WTC11 (cell line): Measurements from ENCODE around the gene SEC61A2. TPM values are rescaled to one million over a fixed set of nuclear protein-coding genes. Genes with fewer than 3 reads are reported as not detected.
A peak's percentile ranks its signal among the peaks of the same experiment; 100 is the strongest.

Source experiments
- ATAC-seq: fragments of 200-7000 bp; cut with Tn5 transposase; 2 replicates; pipeline ENCODE4 v1.10.0; 2021; ENCODE audit warnings: mild to moderate bottlenecking, moderate library complexity
- CTCF ChIA-PET: fragments of 300-600 bp; sonication (Branson Sonifier 250); formaldehyde crosslinking; loops from one replicate; lab custom pipeline; 2021; ENCODE audit warnings: antibody characterized with exemption; lab: Charles Lee
- POLR2A ChIA-PET: fragments of 350-600 bp; sonication (Branson Sonifier 250); formaldehyde crosslinking; loops from one replicate; lab custom pipeline; 2021; ENCODE audit warnings: antibody characterized with exemption; lab: Charles Lee
- DNase-seq: peaks from one replicate; pipeline ENCODE4 v3.0.0; 2021; ENCODE audit warnings: low spot score
- H3K27ac Mint-ChIP-seq: 2 replicates; pipeline ENCODE4 v1.8.0; 2021; ENCODE audit warnings: mixed read lengths
- H3K27me3 Mint-ChIP-seq: 2 replicates; pipeline ENCODE4 v1.8.0; 2021; ENCODE audit warnings: low read depth, mild to moderate bottlenecking, moderate library complexity, mixed read lengths
- H3K36me3 Mint-ChIP-seq: 2 replicates; pipeline ENCODE4 v1.8.0; 2021; ENCODE audit warnings: mixed read lengths
- H3K4me1 Mint-ChIP-seq: 2 replicates; pipeline ENCODE4 v1.8.0; 2022; ENCODE audit warnings: mixed read lengths
- H3K4me3 Mint-ChIP-seq: 2 replicates; pipeline ENCODE4 v1.8.0; 2021; ENCODE audit warnings: mild to moderate bottlenecking, moderate library complexity, mixed read lengths
- H3K9me3 Mint-ChIP-seq: 2 replicates; pipeline ENCODE4 v1.8.0; 2021; ENCODE audit warnings: mixed read lengths
- CREB1 ChIP-seq: sonication (generic); formaldehyde crosslinking; IDR thresholded peaks from 2 replicates; pipeline ENCODE4 v1.8.0; 2023; ENCODE audit warnings: mild to moderate bottlenecking, missing genetic modification reagents
- EMX1 ChIP-seq: fragments of 250-450 bp; sonication (Bioruptor Pico); IDR thresholded peaks from 2 replicates; pipeline ENCODE4 v1.8.0; 2021; ENCODE audit warnings: mild to moderate bottlenecking
- NFYB ChIP-seq: sonication (generic); formaldehyde crosslinking; conservative IDR thresholded peaks from 2 replicates; pipeline ENCODE4 v1.8.0; 2022; ENCODE audit warnings: low read depth, missing genetic modification reagents
- NR2C2 ChIP-seq: sonication (generic); formaldehyde crosslinking; IDR thresholded peaks from 2 replicates; pipeline ENCODE4 v1.8.0; 2022; ENCODE audit warnings: mild to moderate bottlenecking, missing genetic modification reagents
- NR3C1 ChIP-seq: sonication (generic); formaldehyde crosslinking; conservative IDR thresholded peaks from 2 replicates; pipeline ENCODE4 v1.8.1; 2023; ENCODE audit warnings: low read depth, mild to moderate bottlenecking, missing genetic modification reagents
- PRRX2 ChIP-seq: fragments of 250-450 bp; sonication (Bioruptor Pico); IDR thresholded peaks from 2 replicates; pipeline ENCODE4 v1.8.0; 2021; ENCODE audit warnings: mild to moderate bottlenecking
- SMAD4 ChIP-seq: sonication (generic); formaldehyde crosslinking; IDR thresholded peaks from 2 replicates; pipeline ENCODE4 v1.8.0; 2022; ENCODE audit warnings: mild to moderate bottlenecking, missing genetic modification reagents
- SOX15 ChIP-seq: fragments of 250-450 bp; sonication (Bioruptor Pico); IDR thresholded peaks from 2 replicates; pipeline ENCODE4 v1.9.0; 2021; ENCODE audit warnings: mild to moderate bottlenecking
- TP53 ChIP-seq: sonication (generic); formaldehyde crosslinking; IDR thresholded peaks from 2 replicates; pipeline ENCODE4 v1.8.1; 2023; ENCODE audit warnings: mild to moderate bottlenecking, missing genetic modification reagents
- ZNF423 ChIP-seq: fragments of 250-450 bp; sonication (Bioruptor Pico); IDR thresholded peaks from 2 replicates; pipeline ENCODE4 v2.1.2; 2022; ENCODE audit warnings: mild to moderate bottlenecking, moderate library complexity
- total RNA-seq: library from RNA; stranded (reverse); gene quantifications from 3 replicates; pipeline ENCODE4 v1.2.3, GENCODE V29; 2021
- TF ChIP-seq, protein P1 (sequence below): sonication (generic); formaldehyde crosslinking; conservative IDR thresholded peaks from 2 replicates; pipeline ENCODE4 v1.8.1; 2022; ENCODE audit warnings: mild to moderate bottlenecking, missing genetic modification reagents
- TF ChIP-seq, protein P2 (sequence below): sonication (generic); formaldehyde crosslinking; IDR thresholded peaks from 2 replicates; pipeline ENCODE4 v1.8.0; 2022; ENCODE audit warnings: mild to moderate bottlenecking, missing genetic modification reagents
- TF ChIP-seq, protein P3 (sequence below): fragments of 250-450 bp; sonication (Bioruptor Pico); conservative IDR thresholded peaks from 2 replicates; pipeline ENCODE4 v1.9.0; 2021; ENCODE audit warnings: mild to moderate bottlenecking
- TF ChIP-seq, protein P4 (sequence below): sonication (generic); formaldehyde crosslinking; conservative IDR thresholded peaks from 2 replicates; pipeline ENCODE4 v1.8.1; 2023; ENCODE audit warnings: mild to moderate bottlenecking, low read depth, missing genetic modification reagents, moderate library complexity
- TF ChIP-seq, protein P5 (sequence below): sonication (generic); formaldehyde crosslinking; IDR thresholded peaks from 2 replicates; pipeline ENCODE4 v1.8.0; 2023; ENCODE audit warnings: mild to moderate bottlenecking, missing genetic modification reagents
- TF ChIP-seq, protein P6 (sequence below): sonication (generic); formaldehyde crosslinking; IDR thresholded peaks from 2 replicates; pipeline ENCODE4 v1.8.1; 2023; ENCODE audit warnings: mild to moderate bottlenecking, moderate library complexity, missing genetic modification reagents
- TF ChIP-seq, protein P7 (sequence below): sonication (generic); formaldehyde crosslinking; IDR thresholded peaks from 2 replicates; pipeline ENCODE4 v1.8.0; 2022; ENCODE audit warnings: mild to moderate bottlenecking, missing genetic modification reagents
- TF ChIP-seq, protein P8 (sequence below): sonication (generic); formaldehyde crosslinking; IDR thresholded peaks from 2 replicates; pipeline ENCODE4 v1.8.1; 2022; ENCODE audit warnings: low read depth, mild to moderate bottlenecking, moderate library complexity, missing genetic modification reagents, borderline replicate concordance

Gene SEC61A2
- total RNA-seq, 1 experiment from 2014 or later, result 19.0 TPM

DNA sequence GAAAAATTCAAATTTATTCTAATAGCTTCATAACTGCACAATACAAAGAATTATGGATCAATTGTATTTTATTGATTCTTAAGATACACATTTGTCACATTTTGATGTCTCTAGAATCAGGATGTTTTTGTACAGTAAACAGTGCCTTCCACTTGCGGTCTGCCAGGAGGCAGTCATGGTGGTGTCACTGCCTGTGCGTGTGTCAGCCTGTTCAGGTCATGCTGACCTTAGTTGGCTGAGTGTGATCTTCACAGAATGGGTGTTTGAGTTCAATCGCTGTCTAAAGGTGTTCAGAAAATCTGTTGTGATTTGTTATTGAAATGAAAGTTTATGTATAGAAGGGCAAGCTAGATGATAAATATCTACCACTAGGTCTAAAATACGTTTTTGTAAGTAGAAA, 20.7 kb downstream of the SEC61A2 start:
- ChIA-PET POLR2A (no interaction called here), CTCF (no interaction called here)
- ATAC-seq, result no peak
- Mint-ChIP-seq H3K4me3 (no peak overlapping the region), H3K4me1 (no peaks in the 10 kb centered on the region), H3K36me3 (peaks cover 13% of the 10 kb centered on the region), H3K27me3 (no peaks in the 10 kb centered on the region), H3K9me3 (no peaks in the 10 kb centered on the region), H3K27ac (peak overlapping the region; percentile 2; the same call in 1 of the 2 replicates)
- no peak for DNase-seq
- TF ChIP-seq NFYB (no peak), SMAD4 (CRISPR knock-in tag) (no peak), PRRX2 (CRISPR knock-in tag) (no peak), EMX1 (no peak), CREB1 (CRISPR knock-in tag) (no peak), NR3C1 (CRISPR knock-in tag) (no peak)
- TF ChIP-seq, protein P1, sequence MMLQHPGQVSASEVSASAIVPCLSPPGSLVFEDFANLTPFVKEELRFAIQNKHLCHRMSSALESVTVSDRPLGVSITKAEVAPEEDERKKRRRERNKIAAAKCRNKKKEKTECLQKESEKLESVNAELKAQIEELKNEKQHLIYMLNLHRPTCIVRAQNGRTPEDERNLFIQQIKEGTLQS (CRISPR knock-in tag), result no peak
- TF ChIP-seq, protein P2, sequence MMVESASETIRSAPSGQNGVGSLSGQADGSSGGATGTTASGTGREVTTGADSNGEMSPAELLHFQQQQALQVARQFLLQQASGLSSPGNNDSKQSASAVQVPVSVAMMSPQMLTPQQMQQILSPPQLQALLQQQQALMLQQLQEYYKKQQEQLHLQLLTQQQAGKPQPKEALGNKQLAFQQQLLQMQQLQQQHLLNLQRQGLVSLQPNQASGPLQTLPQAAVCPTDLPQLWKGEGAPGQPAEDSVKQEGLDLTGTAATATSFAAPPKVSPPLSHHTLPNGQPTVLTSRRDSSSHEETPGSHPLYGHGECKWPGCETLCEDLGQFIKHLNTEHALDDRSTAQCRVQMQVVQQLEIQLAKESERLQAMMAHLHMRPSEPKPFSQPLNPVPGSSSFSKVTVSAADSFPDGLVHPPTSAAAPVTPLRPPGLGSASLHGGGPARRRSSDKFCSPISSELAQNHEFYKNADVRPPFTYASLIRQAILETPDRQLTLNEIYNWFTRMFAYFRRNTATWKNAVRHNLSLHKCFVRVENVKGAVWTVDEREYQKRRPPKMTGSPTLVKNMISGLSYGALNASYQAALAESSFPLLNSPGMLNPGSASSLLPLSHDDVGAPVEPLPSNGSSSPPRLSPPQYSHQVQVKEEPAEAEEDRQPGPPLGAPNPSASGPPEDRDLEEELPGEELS (CRISPR knock-in tag), result no peak
- TF ChIP-seq, protein P3, sequence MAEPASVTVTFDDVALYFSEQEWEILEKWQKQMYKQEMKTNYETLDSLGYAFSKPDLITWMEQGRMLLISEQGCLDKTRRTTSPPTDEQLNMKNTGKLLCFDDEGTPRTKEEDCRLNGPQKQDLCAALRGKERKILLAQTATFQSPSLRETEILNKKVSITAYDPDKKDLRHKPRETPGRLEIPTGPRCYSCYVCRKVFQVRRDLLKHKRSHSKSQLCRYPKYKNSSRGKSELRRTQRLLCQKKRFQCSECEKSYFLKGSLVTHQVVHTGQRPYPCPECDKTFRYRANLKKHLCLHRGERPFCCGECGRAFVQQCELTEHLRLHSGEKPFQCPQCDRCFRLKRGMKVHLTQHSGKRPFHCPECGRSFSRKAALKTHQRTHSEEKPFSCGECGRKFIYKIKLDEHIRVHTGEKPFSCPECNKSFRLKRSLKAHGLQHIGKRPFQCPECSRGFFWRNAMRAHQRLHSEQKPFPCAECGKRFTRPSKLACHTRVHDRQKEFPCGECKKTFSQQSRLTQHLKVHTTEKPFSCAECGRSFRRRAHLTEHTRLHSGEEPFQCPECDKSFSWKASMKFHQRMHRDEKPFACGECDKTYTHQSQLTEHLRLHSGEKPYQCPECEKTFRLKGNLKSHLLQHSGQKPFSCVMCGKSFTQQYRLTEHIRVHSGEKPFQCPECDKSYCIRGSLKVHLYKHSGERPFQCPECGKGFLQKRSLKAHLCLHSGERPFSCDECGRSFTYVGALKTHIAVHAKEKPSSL (CRISPR knock-in tag), result no peak

DNA sequence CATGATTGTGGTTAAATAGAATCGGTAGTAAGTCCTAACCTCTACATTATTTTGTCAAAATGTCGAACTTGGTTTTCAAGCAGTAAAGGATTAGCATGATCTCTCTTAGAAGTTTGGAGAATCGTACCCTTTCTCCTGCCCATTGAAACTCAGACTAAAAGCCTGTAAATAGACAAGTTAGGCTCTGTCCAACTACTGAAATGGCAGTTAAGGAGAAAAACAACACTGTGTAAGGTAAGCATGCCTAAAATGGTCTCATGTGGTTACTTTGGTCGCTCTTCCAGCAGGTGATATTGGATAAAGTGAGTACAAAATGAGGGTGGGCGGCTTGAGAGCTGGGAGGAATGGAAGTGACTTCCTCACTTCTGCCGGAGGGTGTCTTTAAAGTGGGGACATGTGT, 25.0 kb downstream of the SEC61A2 start:
- Mint-ChIP-seq H3K36me3 (peaks cover 21% of the 10 kb centered on the region), H3K4me1 (no peaks in the 10 kb centered on the region), H3K27ac (peak overlapping the region; percentile 43), H3K27me3 (no peaks in the 10 kb centered on the region), H3K9me3 (no peaks in the 10 kb centered on the region), H3K4me3 (no peak overlapping the region)
- CTCF ChIA-PET, result no interaction called here
- ATAC-seq (no peak), DNase-seq (no peak)
- POLR2A ChIA-PET, result no interaction called here
- no peak for TF ChIP-seq ZNF423

DNA sequence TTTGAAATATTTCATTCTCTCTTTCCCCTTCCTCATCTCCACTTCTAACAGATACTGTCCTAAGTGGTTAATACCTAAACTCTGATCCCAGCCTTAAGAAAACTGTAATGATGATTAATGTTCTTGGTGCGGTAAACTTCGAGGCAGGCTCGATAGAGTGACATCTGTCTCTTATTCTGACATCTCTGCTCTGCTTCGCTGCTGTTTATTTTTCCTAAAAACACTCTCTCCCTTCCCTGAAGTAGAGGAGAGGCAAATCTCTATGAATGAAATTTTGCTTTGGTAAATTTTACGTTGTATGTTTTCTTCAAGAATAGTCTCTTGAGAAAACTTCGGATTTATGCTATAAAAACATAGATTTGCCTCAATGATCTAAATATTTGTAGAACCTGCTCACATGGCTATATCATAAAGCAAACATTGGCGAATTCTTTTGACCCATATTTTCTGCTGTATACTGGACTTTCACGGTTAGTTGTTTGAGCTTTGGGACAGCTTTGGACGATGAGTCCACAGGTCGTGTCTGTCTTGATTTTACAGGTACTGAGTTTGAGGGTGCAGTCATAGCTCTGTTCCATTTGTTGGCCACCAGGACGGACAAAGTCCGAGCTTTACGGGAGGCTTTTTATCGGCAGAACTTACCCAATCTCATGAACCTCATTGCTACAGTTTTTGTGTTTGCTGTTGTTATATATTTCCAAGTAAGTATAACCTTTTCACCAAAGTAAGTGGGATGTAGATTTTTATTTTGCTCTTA, 27.1 kb downstream of the SEC61A2 start:
- no peak for ATAC-seq
- DNase-seq, result no peak
- peaks cover 21% of the 10 kb centered on the region for H3K36me3 Mint-ChIP-seq
- POLR2A ChIA-PET, result no interaction called here
- no peaks in the 10 kb centered on the region for H3K27me3 Mint-ChIP-seq
- H3K9me3 Mint-ChIP-seq, result no peaks in the 10 kb centered on the region
- peak overlapping the region; percentile 40; the same call in 1 of the 2 replicates for H3K27ac Mint-ChIP-seq
- H3K4me1 Mint-ChIP-seq, result no peaks in the 10 kb centered on the region
- CTCF ChIA-PET, result no interaction called here
- H3K4me3 Mint-ChIP-seq, result no peak overlapping the region
- TF ChIP-seq, protein P4, sequence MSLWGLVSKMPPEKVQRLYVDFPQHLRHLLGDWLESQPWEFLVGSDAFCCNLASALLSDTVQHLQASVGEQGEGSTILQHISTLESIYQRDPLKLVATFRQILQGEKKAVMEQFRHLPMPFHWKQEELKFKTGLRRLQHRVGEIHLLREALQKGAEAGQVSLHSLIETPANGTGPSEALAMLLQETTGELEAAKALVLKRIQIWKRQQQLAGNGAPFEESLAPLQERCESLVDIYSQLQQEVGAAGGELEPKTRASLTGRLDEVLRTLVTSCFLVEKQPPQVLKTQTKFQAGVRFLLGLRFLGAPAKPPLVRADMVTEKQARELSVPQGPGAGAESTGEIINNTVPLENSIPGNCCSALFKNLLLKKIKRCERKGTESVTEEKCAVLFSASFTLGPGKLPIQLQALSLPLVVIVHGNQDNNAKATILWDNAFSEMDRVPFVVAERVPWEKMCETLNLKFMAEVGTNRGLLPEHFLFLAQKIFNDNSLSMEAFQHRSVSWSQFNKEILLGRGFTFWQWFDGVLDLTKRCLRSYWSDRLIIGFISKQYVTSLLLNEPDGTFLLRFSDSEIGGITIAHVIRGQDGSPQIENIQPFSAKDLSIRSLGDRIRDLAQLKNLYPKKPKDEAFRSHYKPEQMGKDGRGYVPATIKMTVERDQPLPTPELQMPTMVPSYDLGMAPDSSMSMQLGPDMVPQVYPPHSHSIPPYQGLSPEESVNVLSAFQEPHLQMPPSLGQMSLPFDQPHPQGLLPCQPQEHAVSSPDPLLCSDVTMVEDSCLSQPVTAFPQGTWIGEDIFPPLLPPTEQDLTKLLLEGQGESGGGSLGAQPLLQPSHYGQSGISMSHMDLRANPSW (CRISPR knock-in tag), result no peak
- no peak for TF ChIP-seq SOX15 (CRISPR knock-in tag)
- TF ChIP-seq EMX1, result no peak
- TF ChIP-seq, protein P5, sequence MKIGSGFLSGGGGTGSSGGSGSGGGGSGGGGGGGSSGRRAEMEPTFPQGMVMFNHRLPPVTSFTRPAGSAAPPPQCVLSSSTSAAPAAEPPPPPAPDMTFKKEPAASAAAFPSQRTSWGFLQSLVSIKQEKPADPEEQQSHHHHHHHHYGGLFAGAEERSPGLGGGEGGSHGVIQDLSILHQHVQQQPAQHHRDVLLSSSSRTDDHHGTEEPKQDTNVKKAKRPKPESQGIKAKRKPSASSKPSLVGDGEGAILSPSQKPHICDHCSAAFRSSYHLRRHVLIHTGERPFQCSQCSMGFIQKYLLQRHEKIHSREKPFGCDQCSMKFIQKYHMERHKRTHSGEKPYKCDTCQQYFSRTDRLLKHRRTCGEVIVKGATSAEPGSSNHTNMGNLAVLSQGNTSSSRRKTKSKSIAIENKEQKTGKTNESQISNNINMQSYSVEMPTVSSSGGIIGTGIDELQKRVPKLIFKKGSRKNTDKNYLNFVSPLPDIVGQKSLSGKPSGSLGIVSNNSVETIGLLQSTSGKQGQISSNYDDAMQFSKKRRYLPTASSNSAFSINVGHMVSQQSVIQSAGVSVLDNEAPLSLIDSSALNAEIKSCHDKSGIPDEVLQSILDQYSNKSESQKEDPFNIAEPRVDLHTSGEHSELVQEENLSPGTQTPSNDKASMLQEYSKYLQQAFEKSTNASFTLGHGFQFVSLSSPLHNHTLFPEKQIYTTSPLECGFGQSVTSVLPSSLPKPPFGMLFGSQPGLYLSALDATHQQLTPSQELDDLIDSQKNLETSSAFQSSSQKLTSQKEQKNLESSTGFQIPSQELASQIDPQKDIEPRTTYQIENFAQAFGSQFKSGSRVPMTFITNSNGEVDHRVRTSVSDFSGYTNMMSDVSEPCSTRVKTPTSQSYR (CRISPR knock-in tag), result no peak
- TF ChIP-seq TP53 (CRISPR knock-in tag), result no peak
- no peak for TF ChIP-seq NR3C1 (CRISPR knock-in tag)
- TF ChIP-seq, protein P6, sequence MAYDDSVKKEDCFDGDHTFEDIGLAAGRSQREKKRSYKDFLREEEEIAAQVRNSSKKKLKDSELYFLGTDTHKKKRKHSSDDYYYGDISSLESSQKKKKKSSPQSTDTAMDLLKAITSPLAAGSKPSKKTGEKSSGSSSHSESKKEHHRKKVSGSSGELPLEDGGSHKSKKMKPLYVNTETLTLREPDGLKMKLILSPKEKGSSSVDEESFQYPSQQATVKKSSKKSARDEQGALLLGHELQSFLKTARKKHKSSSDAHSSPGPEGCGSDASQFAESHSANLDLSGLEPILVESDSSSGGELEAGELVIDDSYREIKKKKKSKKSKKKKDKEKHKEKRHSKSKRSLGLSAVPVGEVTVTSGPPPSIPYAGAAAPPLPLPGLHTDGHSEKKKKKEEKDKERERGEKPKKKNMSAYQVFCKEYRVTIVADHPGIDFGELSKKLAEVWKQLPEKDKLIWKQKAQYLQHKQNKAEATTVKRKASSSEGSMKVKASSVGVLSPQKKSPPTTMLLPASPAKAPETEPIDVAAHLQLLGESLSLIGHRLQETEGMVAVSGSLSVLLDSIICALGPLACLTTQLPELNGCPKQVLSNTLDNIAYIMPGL (CRISPR knock-in tag), result no peak
- TF ChIP-seq, protein P7, sequence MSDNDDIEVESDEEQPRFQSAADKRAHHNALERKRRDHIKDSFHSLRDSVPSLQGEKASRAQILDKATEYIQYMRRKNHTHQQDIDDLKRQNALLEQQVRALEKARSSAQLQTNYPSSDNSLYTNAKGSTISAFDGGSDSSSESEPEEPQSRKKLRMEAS, result no peak
- TF ChIP-seq NR2C2, result no peak
- TF ChIP-seq, protein P8, sequence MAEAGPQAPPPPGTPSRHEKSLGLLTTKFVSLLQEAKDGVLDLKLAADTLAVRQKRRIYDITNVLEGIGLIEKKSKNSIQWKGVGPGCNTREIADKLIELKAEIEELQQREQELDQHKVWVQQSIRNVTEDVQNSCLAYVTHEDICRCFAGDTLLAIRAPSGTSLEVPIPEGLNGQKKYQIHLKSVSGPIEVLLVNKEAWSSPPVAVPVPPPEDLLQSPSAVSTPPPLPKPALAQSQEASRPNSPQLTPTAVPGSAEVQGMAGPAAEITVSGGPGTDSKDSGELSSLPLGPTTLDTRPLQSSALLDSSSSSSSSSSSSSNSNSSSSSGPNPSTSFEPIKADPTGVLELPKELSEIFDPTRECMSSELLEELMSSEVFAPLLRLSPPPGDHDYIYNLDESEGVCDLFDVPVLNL (CRISPR knock-in tag), result no peak
